Natural killer cell (primary cell): Measurements from ENCODE around the gene MAGOH. TPM values are rescaled to one million over a fixed set of nuclear protein-coding genes. Genes with fewer than 3 reads are reported as not detected.

Experiments used
- ATAC-seq, 3 donors: fragments of 150-1000 bp in 2 of 3; fragments of 200-7000 bp in 1 of 3; cut with Tn5 transposase; 1 replicate in 1 of 3; 2 replicates in 2 of 3; pipeline ENCODE4 v1.10.0; 2021; ENCODE audit warnings: mild to moderate bottlenecking in 2 of 3, moderate library complexity in 2 of 3
- DNase-seq, 2 donors: peaks; one replicate each; pipeline versions ENCODE4 v3.0.0 to v3.0.0-alpha.2; 2013 to 2021; ENCODE audit warnings: mixed read lengths in 1 of 2
- H3K27ac ChIP-seq: one replicate; pipeline ENCODE4 v1.5.1; 2013; ENCODE audit warnings: mild to moderate bottlenecking, low read length
- H3K27me3 ChIP-seq: one replicate; pipeline ENCODE4 v1.6.1; 2013; ENCODE audit warnings: low read length; ENCODE audit not compliant: control insufficient read depth, insufficient read depth
- H3K36me3 ChIP-seq: one replicate; pipeline ENCODE4 v1.6.1; 2013; ENCODE audit warnings: low read length; ENCODE audit not compliant: control insufficient read depth, insufficient read depth
- H3K4me1 ChIP-seq: one replicate; pipeline ENCODE4 v1.6.1; 2013; ENCODE audit warnings: low read length; ENCODE audit not compliant: control insufficient read depth, insufficient read depth
- H3K4me3 ChIP-seq: one replicate; pipeline ENCODE4 v1.5.1; 2013; ENCODE audit warnings: low read length
- H3K9me3 ChIP-seq: one replicate; pipeline ENCODE4 v1.6.1; 2013; ENCODE audit warnings: low read length; ENCODE audit not compliant: control insufficient read depth, insufficient read depth
- H3K27ac Mint-ChIP-seq, 2 donors: one replicate each; pipeline ENCODE4 v1.8.0; 2022; ENCODE audit warnings: mild to moderate bottlenecking in 2 of 2, mixed read lengths in 2 of 2, moderate library complexity in 1 of 2
- H3K27me3 Mint-ChIP-seq, 2 donors: one replicate each; pipeline ENCODE4 v1.8.0; 2022; ENCODE audit warnings: low read depth in 2 of 2, mixed read lengths in 2 of 2
- H3K36me3 Mint-ChIP-seq: one replicate; pipeline ENCODE4 v1.8.0; 2022; ENCODE audit warnings: mixed read lengths
- H3K4me1 Mint-ChIP-seq, 2 donors: one replicate each; pipeline ENCODE4 v1.8.0; 2022; ENCODE audit warnings: mixed read lengths in 2 of 2
- H3K4me3 Mint-ChIP-seq: one replicate; pipeline ENCODE4 v1.8.0; 2022; ENCODE audit warnings: mild to moderate bottlenecking, moderate library complexity, mixed read lengths
- H3K9me3 Mint-ChIP-seq, 2 donors: one replicate each; pipeline ENCODE4 v1.8.0; 2022; ENCODE audit warnings: mixed read lengths in 2 of 2
- CTCF ChIP-seq: fragments of 200-600 bp; IDR thresholded peaks from one replicate; pipeline ENCODE4 v1.8.0; 2022; ENCODE audit warnings: antibody characterized with exemption
- WGBS: methylation state at CpG from one replicate; pipeline ENCODE4 v1.1.7; 2013; ENCODE audit warnings: missing lambda C conversion rate; ENCODE audit not compliant: insufficient coverage; 5-methylcytosine and 5-hydroxymethylcytosine counted together
- intact Hi-C: fragments of 100-400 bp; cut with micrococcal nuclease; formaldehyde crosslinking; loops from one replicate; pipeline ENCODE4 v1.14.2; 2022
- total RNA-seq, 4 donors: library from RNA; stranded (reverse); fragments of 120-200 nt in 1 of 4; gene quantifications; one replicate each; pipeline versions ENCODE4 v1.2.3 to v1.2.4, GENCODE V29; 2013 to 2022

MAGOH gene
- total RNA-seq, 3 donors from 2014 or later (not counting 1 experiment from before 2014, with no cell fraction given), result 48.6 to 70.4 (median 69.2) TPM

- peaks cover 0 to 11% of the 10 kb centered on the region in 2 donors for H3K27me3 Mint-ChIP-seq
- no peak overlapping the region for H3K4me3 Mint-ChIP-seq
- ATAC-seq, result no peak
- no peak for DNase-seq
- Histone ChIP-seq H3K9me3 (no peaks in the 10 kb centered on the region), H3K27me3 (no peaks in the 10 kb centered on the region), H3K27ac (no peak overlapping the region), H3K4me1 (no peaks in the 10 kb centered on the region), H3K4me3 (no peak overlapping the region), H3K36me3 (no peaks in the 10 kb centered on the region)
- WGBS, result 91% methylated on average over 4 of the region's 5 CpGs
- no peaks in the 10 kb centered on the region for H3K9me3 Mint-ChIP-seq
- TF ChIP-seq CTCF, result no peak
- intact Hi-C loops, result loop anchor here (10.0 kb wide), 1 partner anchor 344 kb away; the partner anchor contains the start of gene ZYG11A
- no peaks in the 10 kb centered on the region for H3K4me1 Mint-ChIP-seq
- no peaks in the 10 kb centered on the region for H3K36me3 Mint-ChIP-seq
- no peak overlapping the region for H3K27ac Mint-ChIP-seq
Observed at GRCh38 chr1:53189061-53189460, 49.3 kb downstream of the MAGOH start.

GRCh38 chr1:53188099-53188498, 50.2 kb downstream of the MAGOH start:
- H3K36me3 Mint-ChIP-seq, result no peaks in the 10 kb centered on the region
- ATAC-seq (no peak), DNase-seq (no peak)
- H3K27ac Mint-ChIP-seq, result no peak overlapping the region
- Histone ChIP-seq H3K27ac (no peak overlapping the region), H3K4me1 (peaks cover 7% of the 10 kb centered on the region), H3K9me3 (no peaks in the 10 kb centered on the region), H3K36me3 (no peaks in the 10 kb centered on the region), H3K4me3 (no peak overlapping the region), H3K27me3 (no peaks in the 10 kb centered on the region)
- TF ChIP-seq CTCF, result no peak
- peaks cover 0 to 11% of the 10 kb centered on the region in 2 donors for H3K27me3 Mint-ChIP-seq
- H3K4me1 Mint-ChIP-seq, result no peaks in the 10 kb centered on the region
- 96% methylated on average over 4 of the region's 4 CpGs for WGBS
- H3K4me3 Mint-ChIP-seq, result no peak overlapping the region
- intact Hi-C loops, result loop anchor here (10.0 kb wide), 1 partner anchor 343 kb away; the partner anchor contains the start of gene ZYG11A
- H3K9me3 Mint-ChIP-seq, result no peaks in the 10 kb centered on the region

- H3K27me3 Mint-ChIP-seq, result peaks cover 0 to 11% of the 10 kb centered on the region in 2 donors
- ATAC-seq, result no peak
- Histone ChIP-seq H3K9me3 (no peaks in the 10 kb centered on the region), H3K27me3 (no peaks in the 10 kb centered on the region), H3K36me3 (no peaks in the 10 kb centered on the region), H3K4me3 (no peak overlapping the region), H3K27ac (no peak overlapping the region), H3K4me1 (peaks cover 14% of the 10 kb centered on the region)
- H3K4me1 Mint-ChIP-seq, result no peaks in the 10 kb centered on the region
- H3K9me3 Mint-ChIP-seq, result no peaks in the 10 kb centered on the region
- TF ChIP-seq CTCF, result no peak
- DNase-seq, result no peak
- no peaks in the 10 kb centered on the region for H3K36me3 Mint-ChIP-seq
- no peak overlapping the region for H3K27ac Mint-ChIP-seq
- intact Hi-C loops, result loop anchor here (10.0 kb wide), 1 partner anchor 343 kb away; the partner anchor contains the start of gene ZYG11A
- 96% methylated on average over 1 of the region's 1 CpG for WGBS
- H3K4me3 Mint-ChIP-seq, result no peak overlapping the region
Observed at GRCh38 chr1:53187401-53187800, 50.9 kb downstream of the MAGOH start.

- 82% methylated on average over 3 of the region's 3 CpGs for WGBS
- Histone ChIP-seq H3K9me3 (no peaks in the 10 kb centered on the region), H3K27ac (no peak overlapping the region), H3K36me3 (no peaks in the 10 kb centered on the region), H3K27me3 (no peaks in the 10 kb centered on the region), H3K4me1 (peaks cover 22% of the 10 kb centered on the region), H3K4me3 (no peak overlapping the region)
- no peak overlapping the region for H3K4me3 Mint-ChIP-seq
- H3K27ac Mint-ChIP-seq, result no peak overlapping the region
- ATAC-seq (no peak), DNase-seq (no peak)
- intact Hi-C loops, result loop anchor here (10.0 kb wide), 1 partner anchor 342 kb away; the partner anchor contains the start of gene ZYG11A
- no peaks in the 10 kb centered on the region for H3K4me1 Mint-ChIP-seq
- no peaks in the 10 kb centered on the region for H3K9me3 Mint-ChIP-seq
- peaks cover 0 to 11% of the 10 kb centered on the region in 2 donors for H3K27me3 Mint-ChIP-seq
- no peak for TF ChIP-seq CTCF
- no peaks in the 10 kb centered on the region for H3K36me3 Mint-ChIP-seq
Observed at GRCh38 chr1:53186533-53186932, 51.8 kb downstream of the MAGOH start.
